Activated naive CD8-positive, alpha-beta T cell (primary cell): ENCODE data around the gene ALPL.

ENCODE experiments used
- H3K27ac Mint-ChIP-seq: one replicate; pipeline ENCODE4 v1.8.0; 2021; ENCODE audit warnings: mixed read lengths
- H3K27me3 Mint-ChIP-seq: one replicate; pipeline ENCODE4 v1.8.0; 2021; ENCODE audit warnings: mixed read lengths
- H3K36me3 Mint-ChIP-seq: one replicate; pipeline ENCODE4 v1.8.0; 2021; ENCODE audit warnings: mixed read lengths
- H3K4me1 Mint-ChIP-seq: one replicate; pipeline ENCODE4 v1.8.0; 2021; ENCODE audit warnings: low read depth, mixed read lengths
- H3K4me3 Mint-ChIP-seq: one replicate; pipeline ENCODE4 v1.8.0; 2021; ENCODE audit warnings: mild to moderate bottlenecking, mixed read lengths
- H3K9me3 Mint-ChIP-seq: one replicate; pipeline ENCODE4 v1.8.0; 2021; ENCODE audit warnings: low read depth, mixed read lengths

Gene ALPL

GRCh38 chr1:21532992-21533534 lies 23.8 kb downstream of the ALPL start:
- Mint-ChIP-seq H3K36me3 (no peaks in the 10 kb centered on the region), H3K4me1 (no peaks in the 10 kb centered on the region), H3K27me3 (peaks cover 8% of the 10 kb centered on the region), H3K4me3 (no peak overlapping the region), H3K27ac (no peak overlapping the region), H3K9me3 (no peaks in the 10 kb centered on the region)

- Mint-ChIP-seq H3K4me3 (no peak overlapping the region), H3K36me3 (no peaks in the 10 kb centered on the region), H3K9me3 (no peaks in the 10 kb centered on the region), H3K4me1 (no peaks in the 10 kb centered on the region), H3K27me3 (peaks cover 10% of the 10 kb centered on the region), H3K27ac (no peak overlapping the region)
These were observed 24.9 kb downstream of the ALPL start for GRCh38 chr1:21534146-21534545.

- H3K36me3 Mint-ChIP-seq = no peaks in the 10 kb centered on the region
- H3K9me3 Mint-ChIP-seq = no peaks in the 10 kb centered on the region
- no peaks in the 10 kb centered on the region for H3K4me1 Mint-ChIP-seq
- H3K4me3 Mint-ChIP-seq = no peak overlapping the region
- H3K27ac Mint-ChIP-seq = no peak overlapping the region
- H3K27me3 Mint-ChIP-seq = peaks cover 12% of the 10 kb centered on the region
These were observed 25.6 kb downstream of the ALPL start for GRCh38 chr1:21534674-21535378.

- no peaks in the 10 kb centered on the region for H3K4me1 Mint-ChIP-seq
- H3K27ac Mint-ChIP-seq = no peak overlapping the region
- no peaks in the 10 kb centered on the region for H3K9me3 Mint-ChIP-seq
- no peak overlapping the region for H3K4me3 Mint-ChIP-seq
- no peaks in the 10 kb centered on the region for H3K36me3 Mint-ChIP-seq
- peaks cover 9% of the 10 kb centered on the region for H3K27me3 Mint-ChIP-seq
These were observed 27.0 kb downstream of the ALPL start for GRCh38 chr1:21536218-21536617.

- Mint-ChIP-seq H3K4me3 (no peak overlapping the region), H3K4me1 (no peaks in the 10 kb centered on the region)
These were observed 28.3 kb downstream of the ALPL start for GRCh38 chr1:21537511-21537931.

GRCh38 chr1:21537932-21538630 lies 28.9 kb downstream of the ALPL start:
- Mint-ChIP-seq H3K4me3 (no peak overlapping the region), H3K27me3 (peaks cover 7% of the 10 kb centered on the region), H3K36me3 (no peaks in the 10 kb centered on the region), H3K4me1 (no peaks in the 10 kb centered on the region), H3K27ac (no peak overlapping the region), H3K9me3 (no peaks in the 10 kb centered on the region)

More at GRCh38 chr1:21537511-21537931, 28.3 kb downstream of the ALPL start:
- Mint-ChIP-seq H3K27ac (no peak overlapping the region), H3K36me3 (no peaks in the 10 kb centered on the region), H3K9me3 (no peaks in the 10 kb centered on the region), H3K27me3 (peaks cover 9% of the 10 kb centered on the region)

GRCh38 chr1:21539933-21540332 lies 30.7 kb downstream of the ALPL start:
- Mint-ChIP-seq H3K27ac (no peak overlapping the region), H3K9me3 (no peaks in the 10 kb centered on the region), H3K4me3 (no peak overlapping the region), H3K36me3 (no peaks in the 10 kb centered on the region), H3K27me3 (peaks cover 7% of the 10 kb centered on the region), H3K4me1 (no peaks in the 10 kb centered on the region)

- H3K36me3 Mint-ChIP-seq = no peaks in the 10 kb centered on the region
- no peak overlapping the region for H3K27ac Mint-ChIP-seq
- H3K4me3 Mint-ChIP-seq = no peak overlapping the region
- H3K4me1 Mint-ChIP-seq = no peaks in the 10 kb centered on the region
- peaks cover 7% of the 10 kb centered on the region for H3K27me3 Mint-ChIP-seq
- H3K9me3 Mint-ChIP-seq = no peaks in the 10 kb centered on the region
These were observed 32.1 kb downstream of the ALPL start for GRCh38 chr1:21541329-21541728.

- H3K4me1 Mint-ChIP-seq = no peaks in the 10 kb centered on the region
- peaks cover 7% of the 10 kb centered on the region for H3K27me3 Mint-ChIP-seq
- H3K4me3 Mint-ChIP-seq = no peak overlapping the region
- no peaks in the 10 kb centered on the region for H3K36me3 Mint-ChIP-seq
- no peak overlapping the region for H3K27ac Mint-ChIP-seq
- no peaks in the 10 kb centered on the region for H3K9me3 Mint-ChIP-seq
These were observed 32.6 kb downstream of the ALPL start for GRCh38 chr1:21541835-21542234.

GRCh38 chr1:21543598-21543997 lies 34.4 kb downstream of the ALPL start:
- Mint-ChIP-seq H3K4me3 (no peak overlapping the region), H3K27me3 (peaks cover 4% of the 10 kb centered on the region), H3K4me1 (no peaks in the 10 kb centered on the region), H3K36me3 (no peaks in the 10 kb centered on the region), H3K9me3 (no peaks in the 10 kb centered on the region), H3K27ac (no peak overlapping the region)

GRCh38 chr1:21544095-21544494 lies 34.9 kb downstream of the ALPL start:
- H3K4me1 Mint-ChIP-seq = no peaks in the 10 kb centered on the region
- no peak overlapping the region for H3K27ac Mint-ChIP-seq
- no peaks in the 10 kb centered on the region for H3K36me3 Mint-ChIP-seq
- peaks cover 4% of the 10 kb centered on the region for H3K27me3 Mint-ChIP-seq
- no peak overlapping the region for H3K4me3 Mint-ChIP-seq
- H3K9me3 Mint-ChIP-seq = no peaks in the 10 kb centered on the region

- H3K27ac Mint-ChIP-seq = no peak overlapping the region
- H3K4me1 Mint-ChIP-seq = no peaks in the 10 kb centered on the region
- peaks cover 3% of the 10 kb centered on the region for H3K27me3 Mint-ChIP-seq
These were observed 37.1 kb downstream of the ALPL start for GRCh38 chr1:21546122-21546825.

GRCh38 chr1:21547876-21548275 lies 38.7 kb downstream of the ALPL start:
- Mint-ChIP-seq H3K4me3 (no peak overlapping the region), H3K27me3 (peaks cover 5% of the 10 kb centered on the region), H3K4me1 (no peaks in the 10 kb centered on the region), H3K27ac (no peak overlapping the region), H3K36me3 (no peaks in the 10 kb centered on the region), H3K9me3 (no peaks in the 10 kb centered on the region)

More at GRCh38 chr1:21546122-21546825, 37.1 kb downstream of the ALPL start:
- no peaks in the 10 kb centered on the region for H3K9me3 Mint-ChIP-seq
- no peaks in the 10 kb centered on the region for H3K36me3 Mint-ChIP-seq
- no peak overlapping the region for H3K4me3 Mint-ChIP-seq

GRCh38 chr1:21550097-21550496 lies 40.9 kb downstream of the ALPL start:
- Mint-ChIP-seq H3K4me3 (no peak overlapping the region), H3K27ac (no peak overlapping the region), H3K36me3 (no peaks in the 10 kb centered on the region), H3K9me3 (no peaks in the 10 kb centered on the region), H3K4me1 (no peaks in the 10 kb centered on the region), H3K27me3 (peaks cover 7% of the 10 kb centered on the region)

GRCh38 chr1:21550866-21551475 lies 41.7 kb downstream of the ALPL start:
- no peaks in the 10 kb centered on the region for H3K36me3 Mint-ChIP-seq
- no peak overlapping the region for H3K27ac Mint-ChIP-seq
- H3K4me3 Mint-ChIP-seq = no peak overlapping the region
- H3K27me3 Mint-ChIP-seq = peaks cover 7% of the 10 kb centered on the region
- no peaks in the 10 kb centered on the region for H3K9me3 Mint-ChIP-seq
- H3K4me1 Mint-ChIP-seq = no peaks in the 10 kb centered on the region
